Keratinocyte (primary cell): ENCODE data around the gene TACC3. TPM values are rescaled to one million over a fixed set of nuclear protein-coding genes. Genes with fewer than 3 reads are reported as not detected.

Source experiments
- DNase-seq: peaks from one replicate; pipeline ENCODE4 v3.0.0-alpha.2; 2011; ENCODE audit warnings: low read depth, missing footprints, low spot score
- FAIRE-seq: peaks from 2 replicates; lab custom pipeline; 2011; peaks lifted over from hg19 to GRCh38; lab: Jason Lieb, UNC
- H2AFZ ChIP-seq: 2 replicates; pipeline ENCODE4 v1.6.0; 2012; ENCODE audit warnings: low read length, control low read depth, inconsistent platforms; ENCODE audit not compliant: control insufficient read depth
- H3K27ac ChIP-seq: 2 replicates; pipeline ENCODE4 v1.5.1; 2011; ENCODE audit warnings: low read length; ENCODE audit not compliant: control insufficient read depth, insufficient read depth
- H3K27me3 ChIP-seq: 3 replicates; pipeline ENCODE4 v1.6.0; 2011; ENCODE audit warnings: low read length; ENCODE audit not compliant: control insufficient read depth, insufficient read depth; ENCODE audit errors: extremely low read depth
- H3K36me3 ChIP-seq, 2 experiments: 2 replicates in 1 of 2; 3 replicates in 1 of 2; pipeline ENCODE4 v1.5.1; 2011; ENCODE audit warnings: low read length in 2 of 2, mild to moderate bottlenecking in 1 of 2; ENCODE audit not compliant: control insufficient read depth in 2 of 2, insufficient read depth in 2 of 2; ENCODE audit errors: extremely low read depth in 1 of 2
- H3K4me1 ChIP-seq: 3 replicates; pipeline ENCODE4 v1.5.1; 2011; ENCODE audit warnings: low read length; ENCODE audit not compliant: control insufficient read depth, insufficient read depth; ENCODE audit errors: extremely low read depth
- H3K4me2 ChIP-seq: 3 replicates; pipeline ENCODE4 v1.6.0; 2011; ENCODE audit warnings: low read depth, low read length; ENCODE audit not compliant: control insufficient read depth, insufficient read depth; ENCODE audit errors: extremely low read depth
- H3K4me3 ChIP-seq, 3 experiments: fragments of 200-600 bp in 1 of 3; sonication (generic) in 1 of 3; 2 replicates in 2 of 3; 3 replicates in 1 of 3; pipeline ENCODE4 v1.5.1; 2011 to 2016; ENCODE audit warnings: low read length in 3 of 3, mild to moderate bottlenecking in 3 of 3, control low read depth in 2 of 3, inconsistent platforms in 1 of 3, low read depth in 1 of 3, mixed read lengths in 1 of 3, mixed run types in 1 of 3, moderate library complexity in 1 of 3; ENCODE audit not compliant: control insufficient read depth in 2 of 3, insufficient read depth in 2 of 3; ENCODE audit errors: extremely low read depth in 1 of 3
- H3K79me2 ChIP-seq: 2 replicates; pipeline ENCODE4 v1.6.0; 2012; ENCODE audit warnings: low read length; ENCODE audit not compliant: control insufficient read depth, insufficient read depth
- H3K9ac ChIP-seq: 3 replicates; pipeline ENCODE4 v1.6.0; 2011; ENCODE audit warnings: low read length; ENCODE audit not compliant: control insufficient read depth, insufficient read depth; ENCODE audit errors: extremely low read depth
- H3K9me1 ChIP-seq: 3 replicates; pipeline ENCODE4 v1.6.0; 2011; ENCODE audit warnings: low read length; ENCODE audit not compliant: control insufficient read depth, insufficient read depth; ENCODE audit errors: extremely low read depth
- H3K9me3 ChIP-seq: 2 replicates; pipeline ENCODE4 v1.5.1; 2012; ENCODE audit warnings: low read depth, low read length; ENCODE audit not compliant: control insufficient read depth
- H4K20me1 ChIP-seq: 3 replicates; pipeline ENCODE4 v1.6.0; 2011; ENCODE audit warnings: low read length; ENCODE audit not compliant: control insufficient read depth, insufficient read depth; ENCODE audit errors: extremely low read depth
- EZH2 ChIP-seq: IDR thresholded peaks from one replicate; pipeline ENCODE4 v1.6.1; 2012; ENCODE audit warnings: inconsistent platforms, mild to moderate bottlenecking, low read length, moderate library complexity
- dilution Hi-C: fragments of 300-500 bp; cut with MboI; formaldehyde crosslinking; loops from one replicate; pipeline ENCODE4 v1.7.0; 2020; ENCODE audit warnings: low sequenced_read_pairs; ENCODE audit not compliant: extremely low pct_ligation_motif_present
- polyA plus RNA-seq, 5 experiments: library from polyadenylated mRNA; depleted of rRNA in 3 of 5; stranded (reverse) in 3 of 5; stranded (forward) in 1 of 5; unstranded in 1 of 5; fragments of >200 nt; gene quantifications; 1 replicate in 1 of 5; 2 replicates in 3 of 5; 3 replicates in 1 of 5; pipeline versions ENCODE4 v1.2.1 to v1.2.3, GENCODE V29; 2011 to 2012; ENCODE audit warnings: missing spikeins in 2 of 5, low read depth in 1 of 5, low replicate concordance in 1 of 5
- TF ChIP-seq, protein P1 (sequence below), 3 experiments: IDR thresholded peaks in 1 of 3; conservative IDR thresholded peaks in 1 of 3; optimal IDR thresholded peaks in 1 of 3; 2 replicates in 2 of 3; 3 replicates in 1 of 3; pipeline versions ENCODE3 to v1.5.1; 2011; ENCODE audit warnings: low read length in 3 of 3, mild to moderate bottlenecking in 3 of 3, moderate library complexity in 2 of 3, control low read depth in 1 of 3, inconsistent platforms in 1 of 3; ENCODE audit not compliant: insufficient read depth in 2 of 3; ENCODE audit errors: extremely low read depth in 1 of 3

TACC3 gene
- polyA plus RNA-seq, 1 donor (not counting 4 experiments of a cell fraction or from before 2014, with no cell fraction given), result 19.1 TPM

DNA sequence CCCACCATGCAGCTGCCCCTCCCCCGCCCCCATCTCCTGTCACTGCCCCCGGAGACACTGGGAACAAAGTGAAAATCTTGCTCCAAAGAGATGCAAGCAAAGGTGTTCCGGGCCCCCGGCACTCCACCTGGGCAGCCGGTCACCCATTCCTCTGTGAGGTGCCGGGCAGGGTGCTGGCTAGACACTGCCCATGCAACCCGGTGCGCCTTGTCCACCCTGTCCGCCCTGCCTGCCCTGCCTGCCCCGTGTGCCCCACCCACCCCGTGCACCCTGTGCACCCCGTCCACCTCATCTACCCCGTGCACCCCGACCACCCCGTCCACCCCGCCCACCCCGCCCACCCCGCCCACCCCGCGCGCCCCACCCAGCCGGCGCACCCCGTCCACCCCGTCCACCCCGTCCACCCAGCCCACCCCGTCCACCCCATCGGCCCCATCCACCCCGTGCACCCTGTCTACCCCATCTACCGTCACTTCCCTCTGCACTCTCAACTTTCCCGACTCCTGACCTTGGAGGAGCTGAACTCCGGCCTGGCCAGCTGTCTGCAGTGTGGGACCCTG lies 39.9 kb downstream of the TACC3 start:
- no peaks in the 10 kb centered on the region for H4K20me1 ChIP-seq
- no peaks in the 10 kb centered on the region for H3K27me3 ChIP-seq
- no peaks in the 10 kb centered on the region for H3K9me3 ChIP-seq
- no peak for FAIRE-seq
- dilution Hi-C loops, result no loop called here
- H2AFZ ChIP-seq, result no peak overlapping the region
- no peaks in the 10 kb centered on the region for H3K79me2 ChIP-seq
- H3K4me1 ChIP-seq, result peaks cover 42% of the 10 kb centered on the region
- TF ChIP-seq, protein P1, sequence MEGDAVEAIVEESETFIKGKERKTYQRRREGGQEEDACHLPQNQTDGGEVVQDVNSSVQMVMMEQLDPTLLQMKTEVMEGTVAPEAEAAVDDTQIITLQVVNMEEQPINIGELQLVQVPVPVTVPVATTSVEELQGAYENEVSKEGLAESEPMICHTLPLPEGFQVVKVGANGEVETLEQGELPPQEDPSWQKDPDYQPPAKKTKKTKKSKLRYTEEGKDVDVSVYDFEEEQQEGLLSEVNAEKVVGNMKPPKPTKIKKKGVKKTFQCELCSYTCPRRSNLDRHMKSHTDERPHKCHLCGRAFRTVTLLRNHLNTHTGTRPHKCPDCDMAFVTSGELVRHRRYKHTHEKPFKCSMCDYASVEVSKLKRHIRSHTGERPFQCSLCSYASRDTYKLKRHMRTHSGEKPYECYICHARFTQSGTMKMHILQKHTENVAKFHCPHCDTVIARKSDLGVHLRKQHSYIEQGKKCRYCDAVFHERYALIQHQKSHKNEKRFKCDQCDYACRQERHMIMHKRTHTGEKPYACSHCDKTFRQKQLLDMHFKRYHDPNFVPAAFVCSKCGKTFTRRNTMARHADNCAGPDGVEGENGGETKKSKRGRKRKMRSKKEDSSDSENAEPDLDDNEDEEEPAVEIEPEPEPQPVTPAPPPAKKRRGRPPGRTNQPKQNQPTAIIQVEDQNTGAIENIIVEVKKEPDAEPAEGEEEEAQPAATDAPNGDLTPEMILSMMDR (optimal IDR thresholded peaks at IDR 0.05 in 1 of 3, IDR thresholded peaks at IDR 0.05 in 1 of 3, conservative IDR thresholded peaks at IDR 0.05 in 1 of 3; ENCODE audit: extremely low read depth in 1 of 3, insufficient read depth in 2 of 3, low read length in 3 of 3), result no peak
- no peak for TF ChIP-seq EZH2
- DNase-seq, result no peak
- H3K9ac ChIP-seq, result no peak overlapping the region
- peaks cover 2% of the 10 kb centered on the region for H3K9me1 ChIP-seq
- no peak overlapping the region for H3K27ac ChIP-seq
- H3K4me3 ChIP-seq, result no peak overlapping the region
- H3K36me3 ChIP-seq, result no peaks in the 10 kb centered on the region
- no peak overlapping the region for H3K4me2 ChIP-seq

DNA sequence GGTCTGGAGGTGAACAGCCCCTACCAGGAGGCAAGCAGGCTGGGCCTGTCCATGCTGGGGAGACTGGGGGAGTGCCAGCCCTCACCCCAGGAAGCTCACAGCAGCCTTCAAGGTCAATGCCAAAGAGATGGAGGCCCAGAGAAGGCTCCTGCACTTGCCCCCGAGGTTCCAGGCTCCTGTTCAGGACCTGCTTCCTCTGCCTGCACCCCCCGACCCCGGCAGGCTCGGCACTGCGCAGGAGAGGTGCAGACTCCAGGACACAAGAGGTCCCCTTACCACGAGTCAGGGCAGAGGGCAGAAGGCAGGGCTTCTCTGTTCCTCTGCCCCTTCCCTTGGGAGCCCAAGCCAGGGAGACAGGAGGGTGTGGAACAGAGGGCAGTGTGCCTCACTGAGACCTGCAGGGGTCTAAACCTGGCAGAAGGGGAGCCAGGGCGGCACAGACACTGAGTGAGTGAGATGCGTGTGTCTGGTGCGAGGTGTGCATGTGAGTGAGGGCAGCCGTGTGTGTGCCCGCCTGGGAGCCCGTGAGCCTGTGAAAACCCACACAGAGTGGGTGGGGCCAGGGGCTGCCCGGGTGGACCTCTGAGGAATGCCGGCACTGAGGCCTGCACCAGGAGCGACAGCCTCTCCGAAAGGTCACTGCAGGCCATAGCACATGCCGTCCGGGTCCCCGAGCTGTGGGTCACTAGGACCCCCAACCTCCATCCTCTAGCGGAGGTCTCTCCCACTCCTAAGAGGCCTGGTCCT lies 41.1 kb downstream of the TACC3 start:
- H3K4me1 ChIP-seq, result peaks cover 40% of the 10 kb centered on the region
- DNase-seq (no peak), FAIRE-seq (no peak)
- peaks cover 2% of the 10 kb centered on the region for H3K9me1 ChIP-seq
- H3K9ac ChIP-seq, result no peak overlapping the region
- no peaks in the 10 kb centered on the region for H3K27me3 ChIP-seq
- H3K9me3 ChIP-seq, result no peaks in the 10 kb centered on the region
- no peak for TF ChIP-seq EZH2
- TF ChIP-seq, protein P1 (optimal IDR thresholded peaks at IDR 0.05 in 1 of 3, IDR thresholded peaks at IDR 0.05 in 1 of 3, conservative IDR thresholded peaks at IDR 0.05 in 1 of 3; ENCODE audit: extremely low read depth in 1 of 3, insufficient read depth in 2 of 3, low read length in 3 of 3), result no peak
- no peak overlapping the region for H2AFZ ChIP-seq
- no peaks in the 10 kb centered on the region for H4K20me1 ChIP-seq
- no peak overlapping the region for H3K4me3 ChIP-seq
- no peaks in the 10 kb centered on the region for H3K79me2 ChIP-seq
- no peak overlapping the region for H3K4me2 ChIP-seq
- H3K27ac ChIP-seq, result no peak overlapping the region
- dilution Hi-C loops, result no loop called here
- H3K36me3 ChIP-seq, result no peaks in the 10 kb centered on the region
